MCF 10A (cell line): Measurements from ENCODE around the gene CLTA. TPM values are rescaled to one million over a fixed set of nuclear protein-coding genes. Genes with fewer than 3 reads are reported as not detected.

Experiments used
- BruUV-seq: library from RNA; stranded (reverse); fragments of 400-500 nt; replicated peaks from 2 replicates; lab custom pipeline; 2021; lab: Mats Ljungman, UMichigan
- CTCF ChIA-PET: fragments of 300-600 bp; sonication (Branson Sonifier 250); formaldehyde crosslinking; extraction: SDS; loops from one replicate; lab custom pipeline; 2021; ENCODE audit warnings: antibody characterized with exemption, inconsistent platforms; lab: Yijun Ruan, JAX
- POLR2A ChIA-PET: fragments of 300-600, 350-650 bp; sonication (Branson Sonifier 250); formaldehyde crosslinking; extraction: SDS; loops from one replicate; lab custom pipeline; 2020; ENCODE audit warnings: antibody characterized with exemption, inconsistent platforms; lab: Yijun Ruan, JAX
- DNase-seq: peaks from one replicate; pipeline ENCODE4 v3.0.0-alpha.2; 2018; ENCODE audit not compliant: unreplicated experiment
- H3K27ac Mint-ChIP-seq: one replicate; pipeline ENCODE4 v1.8.0; 2022; ENCODE audit warnings: mild to moderate bottlenecking, low read depth, mixed read lengths; ENCODE audit not compliant: unreplicated experiment
- H3K27me3 Mint-ChIP-seq: one replicate; pipeline ENCODE4 v1.8.0; 2022; ENCODE audit warnings: mixed read lengths; ENCODE audit not compliant: insufficient read depth, unreplicated experiment
- H3K36me3 Mint-ChIP-seq: one replicate; pipeline ENCODE4 v1.8.0; 2022; ENCODE audit warnings: mild to moderate bottlenecking, moderate library complexity, mixed read lengths; ENCODE audit not compliant: insufficient read depth, unreplicated experiment
- H3K4me1 Mint-ChIP-seq: one replicate; pipeline ENCODE4 v1.8.0; 2022; ENCODE audit warnings: mixed read lengths; ENCODE audit not compliant: insufficient read depth, unreplicated experiment
- H3K4me3 Mint-ChIP-seq: one replicate; pipeline ENCODE4 v1.8.0; 2022; ENCODE audit warnings: mild to moderate bottlenecking, moderate library complexity, mixed read lengths; ENCODE audit not compliant: unreplicated experiment
- H3K9me3 Mint-ChIP-seq: one replicate; pipeline ENCODE4 v1.8.0; 2022; ENCODE audit warnings: mixed read lengths; ENCODE audit not compliant: unreplicated experiment
- CTCF ChIP-seq: fragments of 200-600 bp; IDR thresholded peaks from one replicate; pipeline ENCODE4 v1.8.0; 2022; ENCODE audit warnings: antibody characterized with exemption, mild to moderate bottlenecking; ENCODE audit not compliant: unreplicated experiment
- intact Hi-C: fragments of 100-400 bp; cut with micrococcal nuclease; formaldehyde crosslinking; loops from 2 replicates; pipeline ENCODE4 v1.14.1; 2022
- total RNA-seq: library from RNA; stranded (reverse); gene quantifications from 2 replicates; pipeline ENCODE4 v1.2.3, GENCODE V29; 2022

The CLTA gene
- total RNA-seq, 1 experiment from 2014 or later, result 189 TPM

- H3K4me3 Mint-ChIP-seq, result peak within 1 kb of the TSS; percentile 95
- peak within 1 kb of the TSS; percentile 42 for H3K27ac Mint-ChIP-seq
- no peaks in the 10 kb centered on the region for H3K9me3 Mint-ChIP-seq
- BruUV-seq, result TSS peak; percentile 51
- intact Hi-C loops, result no loop called here
- no peak for TF ChIP-seq CTCF
- H3K4me1 Mint-ChIP-seq, result no peaks in the 10 kb centered on the region
- peaks cover under 1% of the 10 kb centered on the region for H3K36me3 Mint-ChIP-seq
- ChIA-PET POLR2A (interaction anchor here (0.7 to 1.7 kb wide), 8 partner anchors 9 to 141 kb away, joined by 3 to 8 read pairs (median 3); partner anchors contain the start of gene RNF38), CTCF (interaction anchor here (1.6 kb wide), 1 partner anchor 9 kb away, joined by 5 read pairs; no protein-coding TSS in a partner anchor)
- DNase-seq, result peak; percentile 92
- H3K27me3 Mint-ChIP-seq, result no peaks in the 10 kb centered on the region
These were observed 67.7 kb downstream of the CLTA start, which contains the start of gene GNE for GRCh38 chr9:36258208-36258995. Gene GNE (minus strand): TSS chr9:36258448. CDS start chr9:36249355, 9,093 bp downstream.

GRCh38 chr9:36258996-36259533 lies 68.3 kb downstream of the CLTA start:
- CTCF ChIA-PET, result interaction anchor here (0.7 to 1.6 kb wide), 3 partner anchors 9 to 251 kb away, joined by 3 to 6 read pairs (median 5); no protein-coding TSS in a partner anchor
- TF ChIP-seq CTCF, result no peak
- intact Hi-C loops, result no loop called here
- H3K9me3 Mint-ChIP-seq, result no peaks in the 10 kb centered on the region
- BruUV-seq, result no TSS peak
- peak overlapping the region; percentile 42 for H3K27ac Mint-ChIP-seq
- no peaks in the 10 kb centered on the region for H3K4me1 Mint-ChIP-seq
- no peaks in the 10 kb centered on the region for H3K36me3 Mint-ChIP-seq
- no peaks in the 10 kb centered on the region for H3K27me3 Mint-ChIP-seq
- POLR2A ChIA-PET, result interaction anchor here (0.7 to 1.7 kb wide), 5 partner anchors 8 to 138 kb away, joined by 3 to 8 read pairs (median 4); no protein-coding TSS in a partner anchor
- peak overlapping the region; percentile 95 for H3K4me3 Mint-ChIP-seq
- DNase-seq, result peak; percentile 3

Other genes with a start within 250 kb of the CLTA start
- not detected in 2 replicates for gene OR2S2, start 232.8 kb upstream of the CLTA start, total RNA-seq
- 3.3 and 3.7 TPM in 2 replicates for gene RECK, start 154.0 kb upstream of the CLTA start, total RNA-seq
- 0.96 and 3.1 TPM in 2 replicates for gene GLIPR2, start 54.2 kb upstream of the CLTA start, total RNA-seq
- not detected in 2 replicates for gene CCIN, start 21.5 kb upstream of the CLTA start, total RNA-seq
- 14.9 and 17.4 TPM in 2 replicates for gene GNE, start 67.5 kb downstream of the CLTA start, total RNA-seq
- gene RNF38, start 209.3 kb downstream of the CLTA start, total RNA-seq, result 17.8 and 18.6 TPM in 2 replicates